GM13976 (cell line): ENCODE data around the gene SETD2.

Experiments
- DNase-seq: peaks from one replicate; pipeline ENCODE4 v3.0.0; 2012; ENCODE audit warnings: low spot score
- CTCF ChIP-seq: IDR thresholded peaks from 2 replicates; pipeline ENCODE4 v1.5.1; 2012; ENCODE audit warnings: borderline replicate concordance, mild to moderate bottlenecking; ENCODE audit not compliant: insufficient read depth; ENCODE audit errors: extremely low read depth, missing control alignments, control extremely low read depth
- in situ Hi-C: fragments of 300-500 bp; cut with MboI; formaldehyde crosslinking; loops from one replicate; pipeline ENCODE4 v1.12.0; 2022; ENCODE audit warnings: low sequenced_read_pairs, mixed read lengths, inconsistent platforms; ENCODE audit not compliant: unreplicated experiment

Gene SETD2

GRCh38 chr3:46968783-46969428 lies 195.0 kb downstream of the SETD2 start:
- no peak for TF ChIP-seq CTCF
- in situ Hi-C loops, result no loop called here

GRCh38 chr3:46966811-46967210 lies 197.1 kb downstream of the SETD2 start:
- in situ Hi-C loops, result no loop called here
- DNase-seq, result no peak
- TF ChIP-seq CTCF, result no peak

More at GRCh38 chr3:46968783-46969428, 195.0 kb downstream of the SETD2 start:
- no peak for DNase-seq
